H1 (cell line): ENCODE results near the gene ASPG. TPM values are rescaled to one million over a fixed set of nuclear protein-coding genes. Genes with fewer than 3 reads are reported as not detected.

Source experiments
- CTCF ChIA-PET: fragments of 300-600 bp; sonication (Branson Sonifier 250); formaldehyde crosslinking; loops from one replicate; lab custom pipeline; 2021; ENCODE audit not compliant: partially characterized antibody; lab: Charles Lee
- POLR2A ChIA-PET: fragments of 300-600 bp; sonication (Branson Sonifier 250); formaldehyde crosslinking; loops from one replicate; lab custom pipeline; 2021; ENCODE audit warnings: inconsistent platforms; ENCODE audit not compliant: partially characterized antibody; lab: Charles Lee
- DNase-seq, 2 experiments: peaks; one replicate each; pipeline versions ENCODE4 v3.0.0 to v3.0.0-alpha.2; 2010 to 2022; ENCODE audit warnings: low spot score in 2 of 2, low read depth in 1 of 2, mixed read lengths in 1 of 2
- FAIRE-seq: peaks from 2 replicates; lab custom pipeline; 2011; peaks lifted over from hg19 to GRCh38; lab: Jason Lieb, UNC
- H2AFZ ChIP-seq: 2 replicates; pipeline ENCODE4 v1.8.1; 2012; ENCODE audit warnings: low read length, inconsistent platforms
- H2AK5ac ChIP-seq: 2 replicates; pipeline ENCODE4 v1.6.1; 2013; ENCODE audit warnings: low read depth, low read length
- H2BK120ac ChIP-seq: replicated peaks from 2 replicates; pipeline ENCODE3; 2013; ENCODE audit warnings: low read depth, low read length, inconsistent platforms
- H2BK12ac ChIP-seq: 2 replicates; pipeline ENCODE4 v1.6.1; 2013; ENCODE audit warnings: low read depth, low read length
- H2BK15ac ChIP-seq: 2 replicates; pipeline ENCODE4 v1.6.1; 2013; ENCODE audit warnings: low read length
- H2BK20ac ChIP-seq: 2 replicates; pipeline ENCODE4 v1.6.1; 2013; ENCODE audit warnings: low read length
- H2BK5ac ChIP-seq: 2 replicates; pipeline ENCODE4 v1.6.1; 2013; ENCODE audit warnings: low read depth, low read length
- H3K14ac ChIP-seq: 2 replicates; pipeline ENCODE4 v1.6.1; 2013; ENCODE audit warnings: inconsistent platforms; ENCODE audit not compliant: insufficient read length
- H3K18ac ChIP-seq: 2 replicates; pipeline ENCODE4 v1.6.1; 2013; ENCODE audit warnings: low read length; ENCODE audit errors: extremely low read depth
- H3K23ac ChIP-seq: 2 replicates; pipeline ENCODE4 v1.6.1; 2013; ENCODE audit warnings: inconsistent platforms; ENCODE audit not compliant: insufficient read length
- H3K23me2 ChIP-seq: 2 replicates; pipeline ENCODE4 v1.6.1; 2013; ENCODE audit warnings: low read depth, low read length
- H3K27ac ChIP-seq: 2 replicates; pipeline ENCODE4 v1.6.1; 2011; ENCODE audit warnings: low read depth, low read length, inconsistent platforms
- H3K27me3 ChIP-seq, 4 experiments: replicated peaks in 1 of 4; 1 replicate in 1 of 4; 2 replicates in 3 of 4; pipeline versions ENCODE4 v1.6.1 to v1.8.1; 2011 to 2013; ENCODE audit warnings: low read length in 3 of 4, mild to moderate bottlenecking in 3 of 4, inconsistent platforms in 2 of 4, mixed read lengths in 2 of 4, moderate library complexity in 1 of 4; ENCODE audit not compliant: control insufficient read depth in 3 of 4, insufficient read depth in 3 of 4; ENCODE audit errors: extremely low read depth in 1 of 4
- H3K36me3 ChIP-seq, 4 experiments: 2 replicates each; pipeline versions ENCODE4 v1.6.1 to v1.8.1; 2011 to 2013; ENCODE audit warnings: mild to moderate bottlenecking in 4 of 4, low read length in 3 of 4, moderate library complexity in 2 of 4, control low read depth in 1 of 4, inconsistent platforms in 1 of 4; ENCODE audit not compliant: insufficient read depth in 4 of 4, control insufficient read depth in 2 of 4
- H3K4ac ChIP-seq: replicated peaks from 2 replicates; pipeline ENCODE3; 2013; ENCODE audit warnings: low read length, low read depth, mixed read lengths, inconsistent platforms; ENCODE audit not compliant: insufficient read length
- H3K4me1 ChIP-seq, 4 experiments: replicated peaks in 1 of 4; 1 replicate in 1 of 4; 2 replicates in 3 of 4; pipeline versions ENCODE4 v1.6.1 to v1.8.1; 2011 to 2013; ENCODE audit warnings: low read length in 3 of 4, inconsistent platforms in 2 of 4, mixed read lengths in 1 of 4; ENCODE audit not compliant: insufficient read depth in 4 of 4, control insufficient read depth in 3 of 4
- H3K4me2 ChIP-seq, 2 experiments: 2 replicates each; pipeline versions ENCODE4 v1.6.1 to v1.8.1; 2011 to 2013; ENCODE audit warnings: low read depth in 2 of 2, low read length in 2 of 2, control low read depth in 1 of 2, inconsistent platforms in 1 of 2, mild to moderate bottlenecking in 1 of 2; ENCODE audit not compliant: insufficient read depth in 1 of 2
- H3K4me3 ChIP-seq, 4 experiments: fragments of 200-600, 300-600 bp in 1 of 4; sonication (generic), shearing (Covaris generic), sonication (Bioruptor Twin) in 1 of 4; 2 replicates each; pipeline versions ENCODE4 v1.5.1 to v1.8.1; 2011 to 2016; ENCODE audit warnings: low read length in 4 of 4, low read depth in 3 of 4, control low read depth in 2 of 4, inconsistent platforms in 2 of 4, mild to moderate bottlenecking in 2 of 4, mixed read lengths in 1 of 4, moderate library complexity in 1 of 4; ENCODE audit not compliant: insufficient read depth in 2 of 4; ENCODE audit errors: extremely low read depth in 1 of 4
- H3K56ac ChIP-seq: replicated peaks from 2 replicates; pipeline ENCODE3; 2013; ENCODE audit warnings: low read depth, mild to moderate bottlenecking, mixed read lengths, low read length, inconsistent platforms; ENCODE audit not compliant: insufficient read length
- H3K79me1 ChIP-seq: 2 replicates; pipeline ENCODE4 v1.6.1; 2013; ENCODE audit warnings: low read depth, low read length, control low read depth
- H3K79me2 ChIP-seq, 2 experiments: 2 replicates each; pipeline versions ENCODE4 v1.6.1 to v1.8.1; 2012 to 2013; ENCODE audit warnings: low read length in 2 of 2, mild to moderate bottlenecking in 2 of 2, inconsistent platforms in 1 of 2; ENCODE audit not compliant: insufficient read depth in 2 of 2, control insufficient read depth in 1 of 2
- H3K9ac ChIP-seq, 4 experiments: replicated peaks in 1 of 4; 1 replicate in 1 of 4; 2 replicates in 3 of 4; pipeline versions ENCODE4 v1.6.1 to v1.8.1; 2011 to 2013; ENCODE audit warnings: low read depth in 3 of 4, low read length in 3 of 4, control low read depth in 2 of 4, mild to moderate bottlenecking in 2 of 4, moderate library complexity in 2 of 4, inconsistent platforms in 1 of 4; ENCODE audit errors: extremely low read depth in 1 of 4
- H3K9me3 ChIP-seq, 2 experiments: 2 replicates each; pipeline versions ENCODE4 v1.6.1 to v1.8.1; 2012 to 2013; ENCODE audit warnings: mild to moderate bottlenecking in 2 of 2, moderate library complexity in 2 of 2, control low read depth in 1 of 2, inconsistent platforms in 1 of 2, low read depth in 1 of 2, low read length in 1 of 2, mixed read lengths in 1 of 2; ENCODE audit not compliant: insufficient read depth in 2 of 2
- H4K20me1 ChIP-seq, 2 experiments: replicated peaks in 1 of 2; 2 replicates each; pipeline versions ENCODE3 to v1.8.1; 2011 to 2013; ENCODE audit warnings: inconsistent platforms in 2 of 2, low read length in 2 of 2, mild to moderate bottlenecking in 1 of 2; ENCODE audit not compliant: insufficient read depth in 2 of 2, control insufficient read depth in 1 of 2
- H4K5ac ChIP-seq: 2 replicates; pipeline ENCODE4 v1.6.1; 2013; ENCODE audit warnings: low read length, low read depth, mixed read lengths, inconsistent platforms; ENCODE audit not compliant: insufficient read length
- H4K8ac ChIP-seq: 2 replicates; pipeline ENCODE4 v1.8.0; 2013; ENCODE audit warnings: mild to moderate bottlenecking, moderate library complexity, low read length, inconsistent platforms; ENCODE audit not compliant: insufficient read depth; ENCODE audit errors: extremely low read depth
- H4K91ac ChIP-seq: replicated peaks from 2 replicates; pipeline ENCODE3; 2013; ENCODE audit warnings: low read length, mixed read lengths, inconsistent platforms; ENCODE audit not compliant: insufficient read length
- BCL11A ChIP-seq, 2 experiments: IDR thresholded peaks; one replicate each; pipeline ENCODE4 v1.6.1; 2011; ENCODE audit warnings: low read depth in 2 of 2, low read length in 2 of 2, mild to moderate bottlenecking in 2 of 2
- CBX5 ChIP-seq: fragments of 300-800, 300-1000 bp; sonication (generic); IDR thresholded peaks from 2 replicates; pipeline ENCODE4 v1.7.1; 2016; ENCODE audit warnings: antibody characterized with exemption, low read length, low read depth
- HDAC2 ChIP-seq, 2 experiments: fragments of 300-600 bp in 1 of 2; sonication (generic) in 1 of 2; IDR thresholded peaks; 2 replicates each; pipeline ENCODE4 v1.6.1; 2011 to 2012; ENCODE audit warnings: low read depth in 2 of 2, low read length in 2 of 2, mild to moderate bottlenecking in 2 of 2, moderate library complexity in 2 of 2, borderline replicate concordance in 1 of 2, inconsistent platforms in 1 of 2
- KDM4A ChIP-seq: IDR thresholded peaks from one replicate; pipeline ENCODE4 v1.7.1; 2012; ENCODE audit warnings: low read depth, mild to moderate bottlenecking, moderate library complexity, low read length, inconsistent platforms; ENCODE audit not compliant: severe bottlenecking
- SAP30 ChIP-seq: fragments of 300-600 bp; sonication (generic); IDR thresholded peaks from 2 replicates; pipeline ENCODE4 v1.7.1; 2012; ENCODE audit warnings: low read length, moderate library complexity, mild to moderate bottlenecking, inconsistent platforms; ENCODE audit not compliant: insufficient read depth, insufficient replicate concordance
- SIRT6 ChIP-seq: IDR thresholded peaks from one replicate; pipeline ENCODE4 v1.7.1; 2012; ENCODE audit warnings: low read length, inconsistent platforms
- SP1 ChIP-seq: IDR thresholded peaks from 2 replicates; pipeline ENCODE4 v1.6.1; 2011; ENCODE audit warnings: low read depth, low read length
- WGBS, 2 experiments: shearing (Covaris generic) in 1 of 2; methylation state at CpG; one replicate each; pipeline versions ENCODE4 v1.1.6 to v1.1.7; 2013 to 2015; ENCODE audit warnings: low lambda C conversion rate in 2 of 2, mixed read lengths in 2 of 2, inconsistent platforms in 1 of 2, low coverage in 1 of 2, missing lambda C conversion rate in 1 of 2; ENCODE audit not compliant: insufficient replicate concordance in 2 of 2, insufficient coverage in 1 of 2, insufficient read length in 1 of 2; ENCODE audit errors: extremely low coverage in 1 of 2, missing lambda C conversion rate in 1 of 2; 5-methylcytosine and 5-hydroxymethylcytosine counted together
- polyA plus RNA-seq, 7 experiments: library from polyadenylated mRNA; depleted of rRNA in 3 of 7; stranded (reverse) in 5 of 7; unstranded in 2 of 7; fragments of >200 nt in 5 of 7; fragments of 200-250 nt in 2 of 7; gene quantifications; 1 replicate in 5 of 7; 2 replicates in 1 of 7; 4 replicates in 1 of 7; pipeline versions ENCODE4 v1.2.1 to v1.2.3, GENCODE V29; 2011 to 2013; ENCODE audit warnings: missing spikeins in 2 of 7, mixed read lengths in 2 of 7
- total RNA-seq: library from RNA; stranded (reverse); fragmentation: NEBNext Ultra II Directional; extraction: Animal tissue kit (Norgen Biotek cat#: 25700); gene quantifications from 2 replicates; pipeline ENCODE4 v1.2.1, GENCODE V29; 2021

Gene ASPG
- total and polyA plus RNA-seq, 2 of the 8 experiments (the other 6 are each of a cell fraction or from before 2014, with no cell fraction given), result 0.34 to 0.59 TPM

GRCh38 chr14:104121142-104121541 is 35.6 kb downstream of the ASPG start:
- H3K27ac ChIP-seq, result no peak overlapping the region
- H4K20me1 ChIP-seq, result no peaks in the 10 kb centered on the region
- CTCF ChIA-PET, result interaction anchor here (0.8 to 3.8 kb wide), 7 partner anchors 9 to 45 kb away, joined by 3 to 18 read pairs (median 4); no protein-coding TSS in a partner anchor
- H3K9me3 ChIP-seq, result 0 out of 4 replicates have a peak, but pooled peaks cover 0 to 4% of the 10 kb centered on the region in 2 experiments
- H3K18ac ChIP-seq, result no peak overlapping the region
- no peak overlapping the region for H3K9ac ChIP-seq
- no peak overlapping the region for H4K91ac ChIP-seq
- H3K23ac ChIP-seq, result no peak overlapping the region
- no peak overlapping the region for H3K14ac ChIP-seq
- H3K56ac ChIP-seq, result no peak overlapping the region
- no peaks in the 10 kb centered on the region for H3K79me1 ChIP-seq
- H3K27me3 ChIP-seq, result peaks cover 17 to 32% (median 23%) of the 10 kb centered on the region in 4 experiments
- 85% methylated on average over 5 of the region's 5 CpGs; no CpG with 5 or more reads in 1 of the 2 experiments for WGBS, 2 experiments
- H2AK5ac ChIP-seq, result no peak overlapping the region
- no peak for FAIRE-seq
- no peak overlapping the region for H2BK12ac ChIP-seq
- H4K5ac ChIP-seq, result no peak overlapping the region
- H3K4ac ChIP-seq, result no peak overlapping the region
- DNase-seq, result no peak
- POLR2A ChIA-PET, result interaction anchor here (0.6 kb wide), 1 partner anchor 407 kb away, joined by 3 read pairs; no protein-coding TSS in a partner anchor
- TF ChIP-seq HDAC2 (IDR thresholded peaks at IDR 0.05; ENCODE audit: borderline replicate concordance in 1 of 2, low read depth in 2 of 2, low read length in 2 of 2) (no peak), KDM4A (no peak), BCL11A (IDR thresholded peaks at IDR 0.05; ENCODE audit: low read depth in 2 of 2, low read length in 2 of 2) (no peak), SIRT6 (no peak), CBX5 (no peak), SP1 (no peak), SAP30 (no peak)
- TF ChIP-seq, all 59 proteins: peak for 0
- Histone ChIP-seq H3K4me1 (peaks cover 0 to 11% (median 3%) of the 10 kb centered on the region in 4 experiments; a peak in 6 of 7 replicates), H2BK15ac (no peak overlapping the region), H3K4me3 (no peak overlapping the region), H2BK120ac (no peak overlapping the region), H3K4me2 (no peak overlapping the region), H2BK5ac (no peak overlapping the region), H3K36me3 (no peaks in the 10 kb centered on the region; a peak in 1 of 8 replicates), H3K23me2 (peaks cover 12% of the 10 kb centered on the region; the same call in 1 of the 2 replicates), H3K79me2 (no peaks in the 10 kb centered on the region), H2AFZ (no peak overlapping the region), H4K8ac (no peak overlapping the region), H2BK20ac (no peak overlapping the region)
